ENCODE data around the gene IL17REL.

DNA sequence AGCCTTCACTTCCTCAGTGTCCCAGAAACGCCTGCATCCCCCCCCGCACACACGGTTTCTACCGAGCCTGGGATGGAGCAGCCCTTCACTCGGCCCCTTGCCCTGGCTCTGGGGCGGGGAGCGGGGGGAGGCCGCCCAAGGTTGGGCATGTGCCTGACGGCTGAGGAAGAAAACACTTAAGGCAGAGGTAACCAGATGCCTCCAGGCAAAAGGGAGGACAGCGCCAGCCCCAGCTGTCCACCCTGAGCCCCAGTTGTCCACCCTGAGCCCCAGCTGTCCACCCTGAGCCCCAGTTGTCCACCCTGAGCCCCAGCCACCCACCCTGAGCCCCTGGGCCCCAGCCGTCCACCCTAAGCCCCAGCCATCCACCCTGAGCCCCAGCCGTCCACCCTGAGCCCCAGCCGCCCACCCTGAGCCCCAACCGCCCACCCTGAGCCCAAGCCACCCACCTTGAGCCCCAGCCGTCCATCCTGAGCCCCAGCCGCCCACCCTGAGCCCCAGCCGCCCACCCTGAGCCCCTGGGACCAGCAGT, 49.3 kb upstream of the IL17REL start:
- TF ChIP-seq POLR2A (IDR thresholded peaks at IDR 0.05), result no peak
- TF ChIP-seq, protein P1, sequence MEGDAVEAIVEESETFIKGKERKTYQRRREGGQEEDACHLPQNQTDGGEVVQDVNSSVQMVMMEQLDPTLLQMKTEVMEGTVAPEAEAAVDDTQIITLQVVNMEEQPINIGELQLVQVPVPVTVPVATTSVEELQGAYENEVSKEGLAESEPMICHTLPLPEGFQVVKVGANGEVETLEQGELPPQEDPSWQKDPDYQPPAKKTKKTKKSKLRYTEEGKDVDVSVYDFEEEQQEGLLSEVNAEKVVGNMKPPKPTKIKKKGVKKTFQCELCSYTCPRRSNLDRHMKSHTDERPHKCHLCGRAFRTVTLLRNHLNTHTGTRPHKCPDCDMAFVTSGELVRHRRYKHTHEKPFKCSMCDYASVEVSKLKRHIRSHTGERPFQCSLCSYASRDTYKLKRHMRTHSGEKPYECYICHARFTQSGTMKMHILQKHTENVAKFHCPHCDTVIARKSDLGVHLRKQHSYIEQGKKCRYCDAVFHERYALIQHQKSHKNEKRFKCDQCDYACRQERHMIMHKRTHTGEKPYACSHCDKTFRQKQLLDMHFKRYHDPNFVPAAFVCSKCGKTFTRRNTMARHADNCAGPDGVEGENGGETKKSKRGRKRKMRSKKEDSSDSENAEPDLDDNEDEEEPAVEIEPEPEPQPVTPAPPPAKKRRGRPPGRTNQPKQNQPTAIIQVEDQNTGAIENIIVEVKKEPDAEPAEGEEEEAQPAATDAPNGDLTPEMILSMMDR (IDR thresholded peaks at IDR 0.05), result no peak

All from tibial nerve (tissue), 3 donors.